ENCODE results near the gene TMEM114.

TMEM114 gene

DNA sequence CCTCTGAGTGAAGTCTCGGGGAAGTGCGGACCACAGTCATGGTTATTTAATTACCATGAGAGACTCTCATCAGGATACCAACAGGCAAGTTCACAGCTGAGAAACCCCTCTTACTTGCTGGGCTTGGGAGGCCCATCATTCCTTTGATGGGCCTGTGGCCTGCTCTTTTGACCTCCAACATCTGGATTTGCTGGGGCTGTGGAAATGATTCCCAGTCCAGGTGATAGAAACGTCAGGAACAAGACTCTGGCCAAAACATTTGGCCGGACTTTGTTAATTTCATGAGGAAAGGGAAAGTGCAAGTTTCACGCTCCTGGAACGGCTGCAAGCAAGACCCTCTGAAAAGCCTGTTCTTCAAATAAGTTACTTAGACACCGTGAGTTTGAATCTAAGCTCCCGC is 42.5 kb downstream of the TMEM114 start:
- no peak for DNase-seq

- no peak for DNase-seq
These were observed 45.9 kb downstream of the TMEM114 start for GRCh38 chr16:8544406-8544805.

DNA sequence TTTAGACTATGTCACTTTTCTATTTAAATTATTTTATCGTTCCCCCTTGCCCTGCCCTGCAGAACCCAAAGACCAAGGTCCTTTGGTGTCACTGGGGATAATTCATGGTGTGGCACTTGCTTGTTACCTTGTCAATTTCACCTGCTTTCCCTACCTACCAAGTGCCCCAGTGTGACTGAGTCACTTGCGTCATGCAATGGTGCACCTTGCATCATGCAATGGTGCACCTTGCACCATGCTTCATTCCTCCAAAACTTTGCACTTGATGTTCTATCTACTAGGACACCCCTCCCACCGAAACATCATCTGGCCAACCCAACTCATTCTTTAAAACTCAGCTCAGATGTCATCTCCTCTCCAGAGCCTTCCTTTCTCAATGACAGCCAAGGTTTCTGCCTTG is 47.1 kb downstream of the TMEM114 start:
- DNase-seq, result no peak

DNA sequence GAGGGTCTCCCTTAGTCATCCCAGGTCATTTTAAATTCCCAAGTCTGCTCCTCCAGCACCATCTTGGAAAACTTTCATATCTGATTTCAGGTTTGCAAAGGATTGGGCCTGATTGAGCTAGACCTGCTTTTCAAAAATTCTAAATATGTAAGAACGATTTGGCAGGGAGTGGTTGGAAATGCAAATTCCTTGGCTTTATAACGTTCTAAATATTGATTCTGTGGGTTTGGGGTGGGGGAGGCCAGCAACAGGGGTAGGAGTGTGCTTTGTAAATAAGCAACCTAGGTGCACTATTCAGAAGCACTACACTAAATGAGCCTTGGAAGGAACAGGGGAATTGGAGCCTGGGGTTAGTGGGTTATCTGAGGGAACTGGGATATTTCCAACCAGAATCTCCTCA is 47.9 kb downstream of the TMEM114 start:
- no peak for DNase-seq

- DNase-seq, result no peak
These were observed 48.4 kb downstream of the TMEM114 start for GRCh38 chr16:8541868-8542267.

DNA sequence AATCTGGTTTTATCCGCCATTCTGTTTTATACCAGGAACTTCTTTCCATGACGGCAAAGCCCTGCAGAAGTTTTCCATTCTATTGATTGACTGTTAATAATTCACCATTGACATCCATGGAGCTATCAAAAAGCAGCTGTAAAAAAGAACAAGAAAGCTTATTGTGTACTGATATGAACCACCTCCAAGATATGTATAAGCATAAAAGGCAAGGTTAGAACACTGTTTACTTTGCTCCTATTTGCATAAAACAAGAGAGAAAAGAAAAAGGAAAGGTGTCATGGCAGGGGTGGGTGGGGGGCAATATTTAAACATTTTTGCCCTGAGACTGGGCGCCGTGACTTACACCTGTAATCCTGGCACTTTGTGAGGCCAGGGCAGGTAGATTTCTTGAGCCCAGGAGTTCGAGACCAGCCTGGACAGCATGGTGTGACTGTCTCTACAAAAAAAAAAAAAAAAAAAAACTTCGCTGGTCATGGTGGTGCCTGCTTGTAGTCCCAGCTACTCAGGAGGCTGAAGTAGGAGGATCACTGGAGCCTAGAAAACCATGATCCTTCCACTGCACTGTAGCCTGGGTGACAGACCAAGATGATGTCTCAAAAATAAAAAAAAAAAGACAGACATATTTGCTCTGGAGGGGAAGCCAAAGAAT is 52.5 kb downstream of the TMEM114 start:
- DNase-seq, result no peak

GRCh38 chr16:8533509-8533908 is 56.8 kb downstream of the TMEM114 start:
- no peak for DNase-seq

- peak in 1 of 3 experiments; percentile 62 for DNase-seq
These were observed 59.4 kb downstream of the TMEM114 start for GRCh38 chr16:8530752-8531384.

- DNase-seq, result no peak
These were observed 61.8 kb downstream of the TMEM114 start for GRCh38 chr16:8528471-8528870.

GRCh38 chr16:8523932-8524331 is 66.4 kb downstream of the TMEM114 start:
- DNase-seq, result no peak

- no peak for DNase-seq
These were observed 67.6 kb downstream of the TMEM114 start for GRCh38 chr16:8522757-8523156.

GRCh38 chr16:8519643-8520042 is 70.7 kb downstream of the TMEM114 start:
- no peak for DNase-seq

All from NCI-H1417 (cell line).